Measurements from ENCODE around the gene MAJIN.

DNA sequence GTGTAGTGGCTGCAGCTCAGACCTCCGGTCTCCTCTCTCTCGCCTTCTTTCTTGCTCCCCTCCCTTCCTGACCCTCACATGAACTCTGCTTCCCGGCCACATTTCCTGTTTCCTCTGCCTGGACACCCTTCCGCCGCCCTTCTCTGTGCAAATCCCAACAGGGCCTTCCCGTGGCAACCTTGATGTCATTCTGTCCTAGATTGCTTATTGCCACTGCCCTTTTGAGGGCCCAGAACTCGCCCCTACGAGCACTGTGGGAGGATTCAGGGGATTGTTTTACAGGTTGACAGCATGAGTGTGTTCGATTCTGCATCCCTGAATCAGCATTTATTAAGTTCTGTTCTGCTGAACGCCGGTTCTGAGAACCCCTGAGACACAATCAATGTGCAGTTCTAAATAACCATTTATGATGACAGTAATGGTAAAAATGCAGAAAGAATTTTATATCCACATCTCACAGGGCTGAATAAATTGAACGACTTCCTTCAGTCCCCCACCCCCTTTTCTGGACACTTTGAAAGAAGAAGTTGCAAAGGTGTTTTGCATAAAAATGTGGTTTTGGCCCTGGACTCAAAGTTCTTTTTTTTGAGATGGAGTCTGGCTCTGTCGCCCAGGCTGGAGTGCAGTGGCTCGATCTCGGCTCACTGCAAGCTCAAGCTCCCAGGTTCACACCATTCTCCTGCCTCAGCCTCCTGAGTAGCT, 18.5 kb upstream of the MAJIN start:
- TF ChIP-seq CREB1 (CRISPR knock-in tag; IDR thresholded peaks at IDR 0.05) (no peak), TCF7 (CRISPR knock-in tag; IDR thresholded peaks at IDR 0.05; ENCODE audit: low read depth) (no peak)
- TF ChIP-seq, protein P1, sequence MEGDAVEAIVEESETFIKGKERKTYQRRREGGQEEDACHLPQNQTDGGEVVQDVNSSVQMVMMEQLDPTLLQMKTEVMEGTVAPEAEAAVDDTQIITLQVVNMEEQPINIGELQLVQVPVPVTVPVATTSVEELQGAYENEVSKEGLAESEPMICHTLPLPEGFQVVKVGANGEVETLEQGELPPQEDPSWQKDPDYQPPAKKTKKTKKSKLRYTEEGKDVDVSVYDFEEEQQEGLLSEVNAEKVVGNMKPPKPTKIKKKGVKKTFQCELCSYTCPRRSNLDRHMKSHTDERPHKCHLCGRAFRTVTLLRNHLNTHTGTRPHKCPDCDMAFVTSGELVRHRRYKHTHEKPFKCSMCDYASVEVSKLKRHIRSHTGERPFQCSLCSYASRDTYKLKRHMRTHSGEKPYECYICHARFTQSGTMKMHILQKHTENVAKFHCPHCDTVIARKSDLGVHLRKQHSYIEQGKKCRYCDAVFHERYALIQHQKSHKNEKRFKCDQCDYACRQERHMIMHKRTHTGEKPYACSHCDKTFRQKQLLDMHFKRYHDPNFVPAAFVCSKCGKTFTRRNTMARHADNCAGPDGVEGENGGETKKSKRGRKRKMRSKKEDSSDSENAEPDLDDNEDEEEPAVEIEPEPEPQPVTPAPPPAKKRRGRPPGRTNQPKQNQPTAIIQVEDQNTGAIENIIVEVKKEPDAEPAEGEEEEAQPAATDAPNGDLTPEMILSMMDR (IDR thresholded peaks at IDR 0.05) = no peak

All from WTC11 (cell line).